Measurements from ENCODE around the gene PAN3.

DNA sequence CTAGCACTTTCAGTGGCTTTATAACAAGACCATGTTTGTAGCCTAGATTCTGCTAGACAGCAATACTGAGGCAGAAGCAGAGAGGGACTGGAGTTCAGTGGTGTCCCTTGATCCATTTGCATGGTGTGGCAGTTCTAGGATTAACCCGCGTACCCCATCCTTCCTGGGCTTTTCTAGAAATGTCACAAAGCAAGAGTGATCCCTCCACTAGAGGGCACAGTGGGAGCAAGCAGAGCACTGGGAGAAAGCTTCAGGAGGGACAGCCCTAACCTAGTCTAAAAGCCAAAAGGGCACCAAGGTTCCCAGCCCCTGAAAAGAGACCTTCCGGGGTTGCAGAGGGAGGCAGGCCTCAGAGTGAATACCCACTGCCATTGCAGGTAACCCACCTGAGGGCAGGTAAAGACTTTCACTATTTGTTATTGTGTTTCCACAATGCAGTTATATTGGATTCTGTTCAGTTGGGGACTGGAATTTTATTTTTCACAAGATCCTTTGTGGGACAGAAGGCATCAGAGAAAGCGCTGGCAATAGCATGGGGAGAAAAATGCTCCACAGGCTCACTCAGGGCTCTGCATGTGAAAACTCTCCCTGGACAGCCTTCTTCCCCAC lies 185.9 kb downstream of the PAN3 start:
- TF ChIP-seq POLR2A (IDR thresholded peaks at IDR 0.05) = no peak
- TF ChIP-seq, protein P1, sequence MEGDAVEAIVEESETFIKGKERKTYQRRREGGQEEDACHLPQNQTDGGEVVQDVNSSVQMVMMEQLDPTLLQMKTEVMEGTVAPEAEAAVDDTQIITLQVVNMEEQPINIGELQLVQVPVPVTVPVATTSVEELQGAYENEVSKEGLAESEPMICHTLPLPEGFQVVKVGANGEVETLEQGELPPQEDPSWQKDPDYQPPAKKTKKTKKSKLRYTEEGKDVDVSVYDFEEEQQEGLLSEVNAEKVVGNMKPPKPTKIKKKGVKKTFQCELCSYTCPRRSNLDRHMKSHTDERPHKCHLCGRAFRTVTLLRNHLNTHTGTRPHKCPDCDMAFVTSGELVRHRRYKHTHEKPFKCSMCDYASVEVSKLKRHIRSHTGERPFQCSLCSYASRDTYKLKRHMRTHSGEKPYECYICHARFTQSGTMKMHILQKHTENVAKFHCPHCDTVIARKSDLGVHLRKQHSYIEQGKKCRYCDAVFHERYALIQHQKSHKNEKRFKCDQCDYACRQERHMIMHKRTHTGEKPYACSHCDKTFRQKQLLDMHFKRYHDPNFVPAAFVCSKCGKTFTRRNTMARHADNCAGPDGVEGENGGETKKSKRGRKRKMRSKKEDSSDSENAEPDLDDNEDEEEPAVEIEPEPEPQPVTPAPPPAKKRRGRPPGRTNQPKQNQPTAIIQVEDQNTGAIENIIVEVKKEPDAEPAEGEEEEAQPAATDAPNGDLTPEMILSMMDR (IDR thresholded peaks at IDR 0.05) = peak in 3 of 4 experiments; percentile 30 to 60 (median 41)

Data from sigmoid colon (tissue), 3 donors.